Measurements from ENCODE around the gene TRIM8.

DNA sequence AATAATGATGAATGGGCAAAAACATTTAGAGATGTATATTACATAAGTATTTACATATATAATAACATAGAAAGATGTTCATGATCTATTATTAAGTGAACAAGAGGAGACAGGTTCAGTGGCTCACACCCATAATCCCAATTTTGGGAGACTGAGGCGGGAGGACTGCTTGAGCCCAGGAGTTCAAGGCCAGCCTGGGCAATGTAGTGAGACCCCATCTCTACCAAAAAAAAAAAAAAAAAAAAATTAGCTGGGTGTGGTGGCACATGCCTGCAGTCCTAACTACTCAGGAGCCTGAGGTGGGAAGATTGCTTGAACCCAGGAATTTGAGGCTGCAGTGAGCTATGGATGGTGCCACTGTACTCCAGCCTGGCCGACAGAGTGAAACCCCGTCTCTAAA, 57.5 kb downstream of the TRIM8 start:
- TF ChIP-seq, protein P1, sequence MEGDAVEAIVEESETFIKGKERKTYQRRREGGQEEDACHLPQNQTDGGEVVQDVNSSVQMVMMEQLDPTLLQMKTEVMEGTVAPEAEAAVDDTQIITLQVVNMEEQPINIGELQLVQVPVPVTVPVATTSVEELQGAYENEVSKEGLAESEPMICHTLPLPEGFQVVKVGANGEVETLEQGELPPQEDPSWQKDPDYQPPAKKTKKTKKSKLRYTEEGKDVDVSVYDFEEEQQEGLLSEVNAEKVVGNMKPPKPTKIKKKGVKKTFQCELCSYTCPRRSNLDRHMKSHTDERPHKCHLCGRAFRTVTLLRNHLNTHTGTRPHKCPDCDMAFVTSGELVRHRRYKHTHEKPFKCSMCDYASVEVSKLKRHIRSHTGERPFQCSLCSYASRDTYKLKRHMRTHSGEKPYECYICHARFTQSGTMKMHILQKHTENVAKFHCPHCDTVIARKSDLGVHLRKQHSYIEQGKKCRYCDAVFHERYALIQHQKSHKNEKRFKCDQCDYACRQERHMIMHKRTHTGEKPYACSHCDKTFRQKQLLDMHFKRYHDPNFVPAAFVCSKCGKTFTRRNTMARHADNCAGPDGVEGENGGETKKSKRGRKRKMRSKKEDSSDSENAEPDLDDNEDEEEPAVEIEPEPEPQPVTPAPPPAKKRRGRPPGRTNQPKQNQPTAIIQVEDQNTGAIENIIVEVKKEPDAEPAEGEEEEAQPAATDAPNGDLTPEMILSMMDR (IDR thresholded peaks at IDR 0.05; ENCODE audit: low read length) = no peak
- TF ChIP-seq EZH2 (IDR thresholded peaks at IDR 0.05; ENCODE audit: borderline replicate concordance, low read length) = no peak
